Esophagus muscularis mucosa (tissue), 3 donors: ENCODE data around the gene MTREX.

ENCODE experiments used
- POLR2A ChIP-seq: fragments of 450-650 bp; IDR thresholded peaks from one replicate; pipeline ENCODE4 v1.6.1; 2017; ENCODE audit warnings: antibody characterized with exemption, moderate library complexity, mild to moderate bottlenecking, low read depth
- TF ChIP-seq, protein P1 (sequence below), 3 experiments: fragments of 200-600 bp in 2 of 3; fragments of 450-650 bp in 1 of 3; sonication (generic) in 2 of 3; IDR thresholded peaks; one replicate each; pipeline ENCODE4 v1.5.1; 2017 to 2019; ENCODE audit warnings: antibody characterized with exemption in 3 of 3, mild to moderate bottlenecking in 2 of 3, moderate library complexity in 1 of 3

GRCh38 chr5:55343609-55344008 lies 35.8 kb downstream of the MTREX start:
- TF ChIP-seq POLR2A = no peak
- TF ChIP-seq, protein P1, sequence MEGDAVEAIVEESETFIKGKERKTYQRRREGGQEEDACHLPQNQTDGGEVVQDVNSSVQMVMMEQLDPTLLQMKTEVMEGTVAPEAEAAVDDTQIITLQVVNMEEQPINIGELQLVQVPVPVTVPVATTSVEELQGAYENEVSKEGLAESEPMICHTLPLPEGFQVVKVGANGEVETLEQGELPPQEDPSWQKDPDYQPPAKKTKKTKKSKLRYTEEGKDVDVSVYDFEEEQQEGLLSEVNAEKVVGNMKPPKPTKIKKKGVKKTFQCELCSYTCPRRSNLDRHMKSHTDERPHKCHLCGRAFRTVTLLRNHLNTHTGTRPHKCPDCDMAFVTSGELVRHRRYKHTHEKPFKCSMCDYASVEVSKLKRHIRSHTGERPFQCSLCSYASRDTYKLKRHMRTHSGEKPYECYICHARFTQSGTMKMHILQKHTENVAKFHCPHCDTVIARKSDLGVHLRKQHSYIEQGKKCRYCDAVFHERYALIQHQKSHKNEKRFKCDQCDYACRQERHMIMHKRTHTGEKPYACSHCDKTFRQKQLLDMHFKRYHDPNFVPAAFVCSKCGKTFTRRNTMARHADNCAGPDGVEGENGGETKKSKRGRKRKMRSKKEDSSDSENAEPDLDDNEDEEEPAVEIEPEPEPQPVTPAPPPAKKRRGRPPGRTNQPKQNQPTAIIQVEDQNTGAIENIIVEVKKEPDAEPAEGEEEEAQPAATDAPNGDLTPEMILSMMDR (IDR thresholded peaks at IDR 0.05) = no peak
